ENCODE results near the gene LVRN.

- TF ChIP-seq, protein P1, sequence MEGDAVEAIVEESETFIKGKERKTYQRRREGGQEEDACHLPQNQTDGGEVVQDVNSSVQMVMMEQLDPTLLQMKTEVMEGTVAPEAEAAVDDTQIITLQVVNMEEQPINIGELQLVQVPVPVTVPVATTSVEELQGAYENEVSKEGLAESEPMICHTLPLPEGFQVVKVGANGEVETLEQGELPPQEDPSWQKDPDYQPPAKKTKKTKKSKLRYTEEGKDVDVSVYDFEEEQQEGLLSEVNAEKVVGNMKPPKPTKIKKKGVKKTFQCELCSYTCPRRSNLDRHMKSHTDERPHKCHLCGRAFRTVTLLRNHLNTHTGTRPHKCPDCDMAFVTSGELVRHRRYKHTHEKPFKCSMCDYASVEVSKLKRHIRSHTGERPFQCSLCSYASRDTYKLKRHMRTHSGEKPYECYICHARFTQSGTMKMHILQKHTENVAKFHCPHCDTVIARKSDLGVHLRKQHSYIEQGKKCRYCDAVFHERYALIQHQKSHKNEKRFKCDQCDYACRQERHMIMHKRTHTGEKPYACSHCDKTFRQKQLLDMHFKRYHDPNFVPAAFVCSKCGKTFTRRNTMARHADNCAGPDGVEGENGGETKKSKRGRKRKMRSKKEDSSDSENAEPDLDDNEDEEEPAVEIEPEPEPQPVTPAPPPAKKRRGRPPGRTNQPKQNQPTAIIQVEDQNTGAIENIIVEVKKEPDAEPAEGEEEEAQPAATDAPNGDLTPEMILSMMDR (conservative IDR thresholded peaks at IDR 0.05; ENCODE audit: low read depth in 2 of 2), result no peak
- TF ChIP-seq POLR2AphosphoS5 (IDR thresholded peaks at IDR 0.05; ENCODE audit: low read depth) (no peak), CREB1 (CRISPR knock-in tag; IDR thresholded peaks at IDR 0.05; ENCODE audit: low read depth) (no peak), EZH2phosphoT487 (IDR thresholded peaks at IDR 0.05; ENCODE audit: unreplicated experiment) (no peak), EZH2 (IDR thresholded peaks at IDR 0.05; ENCODE audit: low read depth, unreplicated experiment) (no peak), STAT1 (IDR thresholded peaks at IDR 0.05; ENCODE audit: unreplicated experiment) (no peak), JUNB (IDR thresholded peaks at IDR 0.05; ENCODE audit: unreplicated experiment) (no peak)
- TF ChIP-seq, protein P2, sequence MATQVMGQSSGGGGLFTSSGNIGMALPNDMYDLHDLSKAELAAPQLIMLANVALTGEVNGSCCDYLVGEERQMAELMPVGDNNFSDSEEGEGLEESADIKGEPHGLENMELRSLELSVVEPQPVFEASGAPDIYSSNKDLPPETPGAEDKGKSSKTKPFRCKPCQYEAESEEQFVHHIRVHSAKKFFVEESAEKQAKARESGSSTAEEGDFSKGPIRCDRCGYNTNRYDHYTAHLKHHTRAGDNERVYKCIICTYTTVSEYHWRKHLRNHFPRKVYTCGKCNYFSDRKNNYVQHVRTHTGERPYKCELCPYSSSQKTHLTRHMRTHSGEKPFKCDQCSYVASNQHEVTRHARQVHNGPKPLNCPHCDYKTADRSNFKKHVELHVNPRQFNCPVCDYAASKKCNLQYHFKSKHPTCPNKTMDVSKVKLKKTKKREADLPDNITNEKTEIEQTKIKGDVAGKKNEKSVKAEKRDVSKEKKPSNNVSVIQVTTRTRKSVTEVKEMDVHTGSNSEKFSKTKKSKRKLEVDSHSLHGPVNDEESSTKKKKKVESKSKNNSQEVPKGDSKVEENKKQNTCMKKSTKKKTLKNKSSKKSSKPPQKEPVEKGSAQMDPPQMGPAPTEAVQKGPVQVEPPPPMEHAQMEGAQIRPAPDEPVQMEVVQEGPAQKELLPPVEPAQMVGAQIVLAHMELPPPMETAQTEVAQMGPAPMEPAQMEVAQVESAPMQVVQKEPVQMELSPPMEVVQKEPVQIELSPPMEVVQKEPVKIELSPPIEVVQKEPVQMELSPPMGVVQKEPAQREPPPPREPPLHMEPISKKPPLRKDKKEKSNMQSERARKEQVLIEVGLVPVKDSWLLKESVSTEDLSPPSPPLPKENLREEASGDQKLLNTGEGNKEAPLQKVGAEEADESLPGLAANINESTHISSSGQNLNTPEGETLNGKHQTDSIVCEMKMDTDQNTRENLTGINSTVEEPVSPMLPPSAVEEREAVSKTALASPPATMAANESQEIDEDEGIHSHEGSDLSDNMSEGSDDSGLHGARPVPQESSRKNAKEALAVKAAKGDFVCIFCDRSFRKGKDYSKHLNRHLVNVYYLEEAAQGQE (IDR thresholded peaks at IDR 0.05; ENCODE audit: unreplicated experiment), result no peak
- TF ChIP-seq, protein P3, sequence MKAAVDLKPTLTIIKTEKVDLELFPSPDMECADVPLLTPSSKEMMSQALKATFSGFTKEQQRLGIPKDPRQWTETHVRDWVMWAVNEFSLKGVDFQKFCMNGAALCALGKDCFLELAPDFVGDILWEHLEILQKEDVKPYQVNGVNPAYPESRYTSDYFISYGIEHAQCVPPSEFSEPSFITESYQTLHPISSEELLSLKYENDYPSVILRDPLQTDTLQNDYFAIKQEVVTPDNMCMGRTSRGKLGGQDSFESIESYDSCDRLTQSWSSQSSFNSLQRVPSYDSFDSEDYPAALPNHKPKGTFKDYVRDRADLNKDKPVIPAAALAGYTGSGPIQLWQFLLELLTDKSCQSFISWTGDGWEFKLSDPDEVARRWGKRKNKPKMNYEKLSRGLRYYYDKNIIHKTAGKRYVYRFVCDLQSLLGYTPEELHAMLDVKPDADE (IDR thresholded peaks at IDR 0.05), result no peak
These were observed 14.8 kb downstream of the LVRN start for GRCh38 chr5:115977096-115977495.
